NCI-H526 treated with DMSO at 0.1 percent for 48 hours (cell line): ENCODE results near the gene MEAK7.
"Not testable (repeated sequence)": the region's sequence is repeated elsewhere in the genome, so short reads cannot be mapped to it uniquely, and the experiment has no call there.

Experiments used
- DNase-seq: peaks from one replicate; lab custom pipeline; 2025; lab: John Stamatoyannopoulos, UW

MEAK7 gene

GRCh38 chr16:84532855-84533486 lies 28.5 kb upstream of the MEAK7 start:
- DNase-seq = no peak

GRCh38 chr16:84532291-84532724 lies 27.8 kb upstream of the MEAK7 start:
- DNase-seq = no peak

GRCh38 chr16:84531671-84532111 lies 27.2 kb upstream of the MEAK7 start:
- DNase-seq = no peak

GRCh38 chr16:84530590-84530989 lies 26.1 kb upstream of the MEAK7 start:
- DNase-seq = no peak

GRCh38 chr16:84529607-84530006 lies 25.1 kb upstream of the MEAK7 start:
- no peak for DNase-seq

- DNase-seq = no peak
These were observed 23.9 kb upstream of the MEAK7 start for GRCh38 chr16:84528322-84528721.

GRCh38 chr16:84527532-84528269 lies 23.2 kb upstream of the MEAK7 start:
- DNase-seq = no peak

- DNase-seq = no peak
These were observed 22.5 kb upstream of the MEAK7 start for GRCh38 chr16:84526794-84527531.

- not testable (repeated sequence) for DNase-seq
These were observed 20.6 kb upstream of the MEAK7 start for GRCh38 chr16:84524941-84525581.

GRCh38 chr16:84524346-84524920 lies 20.0 kb upstream of the MEAK7 start:
- no peak for DNase-seq

GRCh38 chr16:84521497-84521770 lies 17.0 kb upstream of the MEAK7 start:
- DNase-seq = no peak

GRCh38 chr16:84520725-84521496 lies 16.5 kb upstream of the MEAK7 start:
- DNase-seq = no peak

GRCh38 chr16:84519855-84520254 lies 15.4 kb upstream of the MEAK7 start:
- no peak for DNase-seq

GRCh38 chr16:84518804-84519341 lies 14.4 kb upstream of the MEAK7 start:
- no peak for DNase-seq

GRCh38 chr16:84518220-84518619 lies 13.8 kb upstream of the MEAK7 start:
- not testable (repeated sequence) for DNase-seq

GRCh38 chr16:84517366-84517765 lies 12.9 kb upstream of the MEAK7 start:
- DNase-seq = no peak

- no peak for DNase-seq
These were observed 10.7 kb upstream of the MEAK7 start for GRCh38 chr16:84514874-84515835.

GRCh38 chr16:84514295-84514873 lies 9.9 kb upstream of the MEAK7 start:
- DNase-seq = no peak

- DNase-seq = no peak
These were observed 9.2 kb upstream of the MEAK7 start for GRCh38 chr16:84513666-84514065.

GRCh38 chr16:84513123-84513522 lies 8.7 kb upstream of the MEAK7 start:
- DNase-seq = no peak
